ENCODE measurements around the gene GDPD5. TPM values are rescaled to one million over a fixed set of nuclear protein-coding genes. Genes with fewer than 3 reads are reported as not detected.

GDPD5 gene
- polyA plus RNA-seq, 2 of the 4 experiments (the other 2 are of a cell fraction): 3.9 to 5.9 TPM

- WGBS (ENCODE audit: missing lambda C conversion rate): 47% methylated on average over 7 of the region's 7 CpGs
- Histone ChIP-seq H3K4me2 (peak overlapping the region; percentile 67), H3K9me3 (no peaks in the 10 kb centered on the region), H3K27ac (peak overlapping the region; percentile 17 to 18; a peak in 2 of 6 replicates), H3K4me1 (peaks cover 30% of the 10 kb centered on the region), H3K4me3 (no peak overlapping the region)
- ATAC-seq (peak; percentile 58 to 74; a peak in 4 of 6 replicates), DNase-seq (ENCODE audit: low read depth in 1 of 2, low spot score in 1 of 2) (peak; percentile 71 to 82), FAIRE-seq (no peak)
- ChIA-PET POLR2A (no interaction called here), CTCF (interaction anchor here (0.6 to 17.4 kb wide), 74 partner anchors 8 to 335 kb away, joined by 3 to 432 read pairs (median 5); partner anchors contain the start of gene RPS3)
- TF ChIP-seq CTCF (IDR thresholded peaks at IDR 0.05) (peak; percentile 96), SMC3 (IDR thresholded peaks at IDR 0.05) (peak; percentile 99), CBX8 (IDR thresholded peaks at IDR 0.05) (no peak), RAD21 (conservative IDR thresholded peaks at IDR 0.05 in 1 of 2, IDR thresholded peaks at IDR 0.05 in 1 of 2) (peak; percentile 98 to 99)
Measured at GRCh38 chr11:75532200-75533048, 6.7 kb upstream of the GDPD5 start.

- no peak overlapping the region for H3K4me2 ChIP-seq
- TF ChIP-seq HMGXB4 (CRISPR knock-in tag; IDR thresholded peaks at IDR 0.05; ENCODE audit: borderline replicate concordance) (no peak), MAZ (IDR thresholded peaks at IDR 0.05; ENCODE audit: borderline replicate concordance, low read depth, low read length) (no peak), ZSCAN20 (CRISPR knock-in tag; IDR thresholded peaks at IDR 0.05) (no peak)
- H3K9me3 ChIP-seq: no peaks in the 10 kb centered on the region
- CTCF ChIA-PET: interaction anchor here (0.7 to 17.4 kb wide), 42 partner anchors 9 to 336 kb away, joined by 3 to 432 read pairs (median 6); no protein-coding TSS in a partner anchor
- ATAC-seq (no peak), DNase-seq (ENCODE audit: low read depth in 1 of 2, low spot score in 1 of 2) (no peak), FAIRE-seq (no peak)
- POLR2A ChIA-PET: no interaction called here
- H3K4me3 ChIP-seq: no peak overlapping the region
- 97% methylated on average over 3 of the region's 4 CpGs for WGBS (ENCODE audit: missing lambda C conversion rate)
- peaks cover 24% of the 10 kb centered on the region for H3K4me1 ChIP-seq
- H3K27ac ChIP-seq: no peak overlapping the region; a peak in 1 of 6 replicates
Measured at GRCh38 chr11:75531325-75531724, 5.6 kb upstream of the GDPD5 start.

GRCh38 chr11:75530577-75530976 is 4.8 kb upstream of the GDPD5 start:
- FAIRE-seq (no peak), ATAC-seq (no peak), DNase-seq (ENCODE audit: low read depth in 1 of 2, low spot score in 1 of 2) (no peak)
- Histone ChIP-seq H3K4me3 (no peak overlapping the region), H3K4me2 (no peak overlapping the region), H3K9me3 (no peaks in the 10 kb centered on the region), H3K4me1 (peaks cover 24% of the 10 kb centered on the region), H3K27ac (no peak overlapping the region)
- WGBS (ENCODE audit: missing lambda C conversion rate): 61% methylated on average over 3 of the region's 3 CpGs
- ChIA-PET CTCF (interaction anchor here (0.6 to 17.4 kb wide), 25 partner anchors 10 to 250 kb away, joined by 3 to 432 read pairs (median 7); no protein-coding TSS in a partner anchor), POLR2A (no interaction called here)
- TF ChIP-seq HOXB13 (CRISPR knock-in tag; IDR thresholded peaks at IDR 0.05; ENCODE audit: low read depth) (no peak), HEYL (CRISPR knock-in tag; IDR thresholded peaks at IDR 0.05) (no peak), HMGXB4 (CRISPR knock-in tag; IDR thresholded peaks at IDR 0.05; ENCODE audit: borderline replicate concordance) (no peak), CTCF (IDR thresholded peaks at IDR 0.05) (no peak), MAZ (IDR thresholded peaks at IDR 0.05; ENCODE audit: borderline replicate concordance, low read depth, low read length) (no peak), SMC3 (IDR thresholded peaks at IDR 0.05) (no peak), JUNB (IDR thresholded peaks at IDR 0.05) (no peak)
